OCI-M1 (cell line): ENCODE results near the gene PDE4A.
A peak's percentile ranks its signal among the peaks of the same experiment; 100 is the strongest.
"Not testable (repeated sequence)": the region's sequence is repeated elsewhere in the genome, so short reads cannot be mapped to it uniquely, and the experiment has no call there.

Experiments
- DNase-seq: peaks from one replicate; lab custom pipeline; 2025; lab: John Stamatoyannopoulos, UW

The PDE4A gene

DNA sequence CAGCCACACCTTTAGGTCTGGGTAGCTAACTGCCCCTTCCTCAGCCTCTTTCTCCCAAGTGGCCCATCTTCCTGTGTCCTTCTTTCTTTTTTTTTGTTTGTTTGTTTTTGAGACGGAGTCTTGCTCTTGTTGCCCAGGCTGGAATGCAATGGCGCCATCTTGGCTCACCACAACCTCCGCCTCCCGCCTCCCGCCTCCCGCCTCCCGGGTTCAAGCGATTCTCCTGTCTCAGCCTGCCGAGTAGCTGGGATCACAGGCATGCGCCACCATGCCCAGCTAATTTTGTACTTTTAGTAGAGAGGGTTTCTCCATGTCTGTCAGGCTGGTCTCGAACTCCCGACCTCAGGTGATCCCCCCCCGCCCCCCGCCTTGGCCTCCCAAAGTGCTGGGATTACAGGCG is 41.7 kb downstream of the PDE4A start:
- DNase-seq = not testable (repeated sequence)

DNA sequence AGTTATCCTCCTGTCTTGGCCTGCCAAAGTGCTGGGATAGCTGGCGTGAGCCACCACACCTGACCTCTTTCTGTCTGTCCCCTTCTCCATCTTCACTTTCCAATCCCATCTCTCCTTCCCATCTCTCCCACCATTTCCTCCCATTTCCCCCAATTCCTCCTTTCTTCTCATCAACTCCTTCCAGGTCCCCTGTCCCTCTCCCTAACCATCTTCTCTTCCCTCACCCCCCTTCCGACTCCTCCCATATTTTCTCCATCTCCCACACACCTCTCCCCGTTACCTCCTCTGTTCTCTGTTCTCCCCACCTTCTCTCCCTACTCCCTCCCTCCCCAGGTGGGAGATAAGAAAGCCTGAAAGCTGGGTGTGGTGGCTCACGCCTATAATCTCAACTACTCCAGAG is 42.2 kb downstream of the PDE4A start:
- no peak for DNase-seq

DNA sequence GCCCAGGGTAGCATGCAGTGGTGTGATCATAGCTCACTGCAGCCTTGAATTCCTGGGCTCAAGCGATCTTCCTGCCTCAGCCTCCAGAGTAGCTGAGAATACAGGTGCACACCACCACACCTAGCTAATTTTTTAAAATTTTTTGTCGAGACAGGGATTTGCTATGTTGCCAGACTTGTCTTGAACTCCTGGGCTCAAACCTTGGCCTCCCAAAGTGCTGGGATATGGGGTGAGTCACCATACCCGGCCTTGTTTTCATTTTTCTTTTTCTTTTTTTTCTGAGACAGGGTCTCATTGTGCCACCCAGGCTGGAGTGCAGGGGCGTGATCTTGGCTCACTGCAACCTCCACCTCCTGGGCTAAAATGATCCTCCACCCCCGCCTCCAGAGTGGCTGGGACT is 44.1 kb downstream of the PDE4A start:
- DNase-seq = no peak

DNA sequence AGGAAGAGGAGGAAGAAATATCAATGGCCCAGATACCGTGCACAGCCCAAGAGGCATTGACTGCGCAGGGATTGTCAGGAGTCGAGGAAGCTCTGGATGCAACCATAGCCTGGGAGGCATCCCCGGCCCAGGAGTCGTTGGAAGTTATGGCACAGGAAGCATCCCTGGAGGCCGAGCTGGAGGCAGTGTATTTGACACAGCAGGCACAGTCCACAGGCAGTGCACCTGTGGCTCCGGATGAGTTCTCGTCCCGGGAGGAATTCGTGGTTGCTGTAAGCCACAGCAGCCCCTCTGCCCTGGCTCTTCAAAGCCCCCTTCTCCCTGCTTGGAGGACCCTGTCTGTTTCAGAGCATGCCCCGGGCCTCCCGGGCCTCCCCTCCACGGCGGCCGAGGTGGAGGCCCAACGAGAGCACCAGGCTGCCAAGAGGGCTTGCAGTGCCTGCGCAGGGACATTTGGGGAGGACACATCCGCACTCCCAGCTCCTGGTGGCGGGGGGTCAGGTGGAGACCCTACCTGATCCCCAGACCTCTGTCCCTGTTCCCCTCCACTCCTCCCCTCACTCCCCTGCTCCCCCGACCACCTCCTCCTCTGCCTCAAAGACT is 46.9 kb downstream of the PDE4A start:
- DNase-seq = no peak

DNA sequence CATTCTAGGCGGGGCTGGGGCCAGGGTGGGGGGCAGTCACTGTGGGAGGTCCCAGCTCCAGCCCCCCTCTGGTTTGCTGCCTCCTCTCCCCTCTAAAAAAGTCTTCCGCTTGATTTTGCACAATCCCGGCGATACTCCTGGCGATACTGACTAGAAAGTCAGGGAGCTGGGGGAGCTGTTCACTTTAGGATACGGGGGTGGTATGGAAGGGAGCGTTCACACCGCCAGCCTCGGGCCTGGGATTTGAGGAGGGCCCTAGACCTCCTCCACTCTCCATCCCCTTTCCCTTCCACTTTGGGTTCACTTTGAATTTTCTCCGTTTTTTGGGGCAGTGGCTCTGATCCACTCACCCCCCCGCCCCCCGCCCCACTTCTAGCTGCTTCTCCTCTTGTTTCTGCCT is 47.8 kb downstream of the PDE4A start:
- DNase-seq = no peak

DNA sequence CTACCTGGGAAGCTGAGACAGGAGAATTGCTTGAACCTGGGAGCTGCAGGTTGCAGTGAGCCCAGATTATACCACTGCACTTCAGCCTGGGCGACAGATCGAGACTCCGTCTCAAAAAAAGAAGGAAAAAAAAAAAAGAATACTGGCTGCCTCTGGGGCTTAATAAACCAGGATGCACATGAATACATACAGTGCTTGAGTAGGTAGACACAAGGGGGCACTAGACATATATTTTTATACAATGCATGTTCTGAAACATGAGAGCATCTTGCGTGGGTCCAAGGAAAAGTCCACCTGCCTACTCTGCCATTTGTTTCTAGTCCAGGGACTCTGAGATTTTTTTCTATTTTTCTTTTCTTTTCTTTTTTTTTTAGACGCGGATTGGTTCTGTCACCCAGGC is 51.6 kb downstream of the PDE4A start:
- peak; percentile 88 for DNase-seq

DNA sequence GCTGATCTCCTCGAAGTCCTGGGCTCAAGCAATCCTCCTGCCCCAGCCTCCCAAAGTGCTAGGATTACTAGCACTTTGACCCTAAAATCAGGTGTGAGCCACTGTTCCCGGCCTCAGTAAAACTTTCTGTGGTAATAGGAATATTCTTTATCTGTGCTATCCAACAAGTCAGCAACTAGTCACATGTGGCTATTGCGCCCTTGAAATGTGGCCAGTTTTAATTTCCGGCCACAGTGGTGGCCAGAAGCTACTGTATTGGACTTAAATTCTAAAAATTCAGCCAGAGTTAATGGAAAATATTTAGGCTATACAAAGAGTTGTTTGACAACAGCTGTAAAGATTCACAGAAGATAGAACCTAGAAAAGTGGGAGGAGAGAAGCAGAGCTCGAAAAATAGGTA is 52.9 kb downstream of the PDE4A start:
- DNase-seq = peak; percentile 61

DNA sequence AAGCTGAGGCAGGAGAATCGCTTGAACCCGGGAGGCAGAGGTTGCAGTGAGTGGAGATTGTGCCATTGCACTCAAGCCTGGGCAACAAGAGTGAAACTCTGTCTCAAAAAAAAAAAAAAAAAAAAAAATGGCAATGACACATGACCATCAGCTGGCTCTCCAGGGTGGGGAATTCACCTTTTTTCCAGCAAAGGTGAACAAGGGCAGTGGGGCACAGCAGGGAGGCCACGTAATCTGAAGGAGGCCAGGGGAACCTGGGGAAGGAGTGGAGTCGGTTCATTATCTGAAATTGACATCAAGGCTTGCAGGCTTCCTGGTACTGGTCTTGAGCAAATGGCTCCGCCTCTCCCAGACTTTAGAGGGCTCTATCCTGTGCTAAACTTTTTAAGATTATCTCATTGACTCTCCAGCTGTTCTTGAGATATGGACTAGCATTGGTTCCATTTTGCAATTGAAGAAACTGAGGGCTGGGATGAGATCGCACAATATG is 54.7 kb downstream of the PDE4A start:
- DNase-seq = peak; percentile 90

DNA sequence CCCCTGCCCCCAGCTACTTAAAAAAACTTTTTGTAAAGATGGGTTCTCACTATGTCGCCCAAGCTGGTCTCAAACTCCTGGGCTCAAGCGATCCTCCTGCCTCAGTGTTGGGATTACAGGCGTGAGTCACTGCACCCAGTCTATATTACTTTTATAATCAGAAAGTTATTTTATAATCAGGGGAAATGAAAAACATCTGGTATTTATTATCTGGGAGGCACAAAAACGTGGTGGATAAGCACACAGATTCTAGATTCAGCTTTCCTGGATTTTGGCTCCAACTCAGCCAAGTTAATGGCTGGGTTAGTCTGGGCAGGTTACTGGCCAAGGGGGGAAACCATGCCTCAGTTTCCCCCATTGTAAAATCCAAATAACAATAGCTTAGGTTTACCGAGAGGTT is 58.1 kb downstream of the PDE4A start:
- no peak for DNase-seq

DNA sequence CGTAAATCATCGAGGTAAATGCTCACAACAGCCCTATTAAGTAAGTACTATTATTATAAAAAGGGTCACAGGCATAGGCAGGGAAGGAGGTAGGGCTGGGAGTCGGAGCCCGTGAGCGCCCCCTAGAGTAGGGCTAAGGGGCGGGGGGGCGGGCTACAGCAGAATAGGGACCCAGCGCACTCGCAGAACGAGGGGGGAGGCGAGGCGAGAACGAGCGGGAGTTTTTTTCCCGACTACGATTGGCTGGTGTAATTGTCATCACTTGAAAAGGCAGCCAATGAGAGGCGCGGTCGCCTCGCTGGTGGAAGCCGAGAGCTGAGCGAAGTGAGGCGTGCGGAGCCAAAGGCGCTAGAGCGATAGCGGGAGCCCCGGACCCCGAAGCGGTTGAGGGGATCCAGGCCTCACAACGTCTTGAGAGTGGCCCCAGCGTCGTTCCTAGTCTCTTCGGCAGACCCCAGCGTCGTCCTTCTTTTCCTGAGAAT is 58.6 kb downstream of the PDE4A start:
- DNase-seq = peak; percentile 84

DNA sequence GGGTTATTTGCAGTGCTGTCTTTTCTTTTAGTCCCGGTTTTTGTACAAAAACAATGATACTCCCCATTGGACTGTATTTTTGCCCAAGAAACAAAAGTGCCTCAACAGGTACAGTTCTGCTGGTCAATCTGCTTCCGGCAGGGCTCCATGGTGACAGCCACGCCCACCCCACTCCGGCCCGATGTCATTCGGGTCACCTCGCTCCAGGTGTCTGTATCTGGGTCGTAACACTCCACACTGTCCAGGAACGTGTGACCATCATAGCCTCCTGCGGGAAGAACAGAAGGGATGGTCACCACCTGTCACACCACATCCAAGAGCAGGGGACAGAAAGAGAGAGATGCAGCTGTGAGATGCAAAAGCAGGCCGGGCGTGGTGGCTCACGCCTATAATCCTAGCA is 66.2 kb downstream of the PDE4A start:
- no peak for DNase-seq

DNA sequence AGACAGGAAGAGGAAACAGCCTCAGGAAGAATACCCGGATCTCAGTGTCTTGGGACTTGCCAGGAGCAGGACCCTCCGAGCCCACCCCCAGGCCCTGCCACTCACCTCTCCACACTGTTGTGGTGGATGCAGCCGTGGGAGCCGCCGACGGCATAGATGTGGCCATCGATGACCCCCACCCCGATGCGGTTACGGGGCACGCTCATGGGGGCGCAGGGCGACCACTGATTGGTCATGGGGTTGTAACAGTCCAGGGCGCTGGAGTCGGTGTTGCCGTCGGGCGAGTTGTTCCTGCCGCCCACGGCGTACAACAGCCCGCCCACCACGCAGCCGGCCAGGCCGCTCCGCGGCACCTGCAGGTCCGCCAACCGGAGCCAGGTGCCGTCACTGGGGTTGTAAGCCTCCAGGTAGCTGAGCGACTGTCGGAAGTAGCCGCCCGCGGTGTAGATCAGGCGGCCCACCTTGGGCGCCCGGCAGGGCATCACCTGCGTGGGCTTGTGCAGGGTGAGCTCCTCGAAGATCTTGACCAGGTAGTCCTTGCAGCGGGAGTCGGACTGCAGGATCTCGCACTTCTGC is 71.2 kb downstream of the PDE4A start:
- DNase-seq = no peak

DNA sequence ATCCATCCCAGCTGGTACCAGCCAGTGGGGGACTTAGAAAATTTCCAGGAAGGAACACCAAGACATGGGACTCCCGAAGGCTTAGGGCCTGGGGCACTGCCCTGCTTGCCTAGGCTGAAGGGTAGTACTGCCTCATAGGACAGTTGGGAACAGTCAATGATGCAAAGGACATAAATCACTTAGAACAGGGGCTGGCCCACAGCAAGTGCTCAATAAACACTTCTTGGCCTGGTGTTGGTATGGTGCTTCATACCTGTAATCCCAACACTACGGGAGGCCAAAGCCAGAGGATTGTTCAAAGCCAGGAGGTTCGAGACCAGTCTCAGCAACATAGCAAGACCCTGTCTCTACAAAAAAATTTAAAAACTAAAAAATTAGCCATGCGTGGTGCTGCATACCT is 77.0 kb downstream of the PDE4A start:
- DNase-seq = no peak

DNA sequence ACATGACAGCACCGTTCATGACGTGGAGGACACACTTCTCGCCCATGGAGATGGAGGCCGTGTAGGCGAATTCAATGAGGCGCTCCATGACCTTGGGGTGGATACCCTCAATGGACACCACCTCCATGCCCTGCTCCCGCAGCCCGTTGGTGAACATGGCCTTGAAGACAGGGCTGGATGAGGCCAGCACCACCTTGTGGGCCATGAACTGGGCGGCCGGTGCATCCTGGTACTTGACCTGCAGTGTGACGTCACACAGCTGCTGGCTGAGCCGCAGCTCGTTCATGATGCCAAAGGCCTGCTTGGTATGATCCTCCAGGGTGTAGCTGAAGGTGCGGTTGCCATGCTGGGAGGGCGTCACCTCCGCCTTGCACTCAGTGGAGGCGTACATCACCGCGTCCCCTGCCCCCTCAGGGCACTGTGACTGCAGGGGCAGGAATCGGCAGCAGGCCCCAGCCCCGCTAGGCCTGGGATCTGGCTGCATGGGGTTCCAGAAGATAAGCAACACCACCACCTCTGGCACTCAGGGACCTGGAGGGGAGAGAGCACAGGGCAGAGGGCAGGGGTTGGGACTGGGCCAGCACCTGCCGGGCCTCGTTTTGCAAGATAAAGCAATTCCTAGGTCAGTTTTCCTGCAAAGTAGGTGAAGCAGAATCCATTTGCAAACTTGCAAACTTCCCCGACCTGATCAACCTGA is 79.4 kb downstream of the PDE4A start:
- DNase-seq = no peak

DNA sequence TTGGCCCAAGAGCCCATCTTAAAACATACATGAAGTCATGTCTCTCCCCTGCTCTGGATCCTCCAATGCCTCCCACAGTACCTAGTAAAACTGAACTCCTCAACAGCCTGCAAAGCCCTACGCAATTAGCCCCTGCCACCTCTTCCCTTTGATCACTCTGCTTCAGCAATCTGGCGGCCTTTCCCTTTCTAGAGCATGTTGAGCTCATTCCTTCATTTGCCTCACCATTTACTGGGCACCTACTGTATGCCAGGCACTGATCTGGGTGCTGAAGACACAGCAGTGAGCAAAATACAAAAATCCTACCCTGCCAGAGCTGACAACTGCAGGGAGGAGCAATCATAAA is 79.9 kb downstream of the PDE4A start:
- no peak for DNase-seq

DNA sequence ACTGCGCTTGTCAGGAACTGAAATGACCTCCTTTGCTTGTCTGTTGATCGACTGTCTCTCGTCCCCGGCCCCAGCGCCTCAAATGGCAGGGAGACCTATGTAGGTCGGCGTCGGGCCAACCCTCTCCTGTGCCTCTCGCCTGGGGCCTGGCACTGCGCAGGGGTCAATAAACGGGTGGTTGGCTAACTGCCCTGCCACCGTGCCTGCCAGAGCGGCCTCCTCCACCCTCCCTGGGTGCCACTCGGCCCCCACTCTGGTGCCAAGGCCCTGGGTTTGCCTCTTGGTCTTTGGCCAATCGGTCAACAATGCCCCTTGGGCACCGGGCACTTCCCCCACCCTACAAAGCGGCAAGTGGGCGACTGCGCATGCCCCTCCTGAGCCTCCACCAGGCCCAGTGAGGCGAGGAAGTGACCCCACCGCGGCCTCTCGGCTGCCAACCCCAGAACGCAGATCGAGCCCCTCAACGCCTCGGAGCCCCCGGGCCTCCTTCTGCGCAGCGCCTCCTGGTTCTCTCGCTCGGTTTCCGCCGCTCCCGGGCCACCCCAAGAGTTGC is 81.7 kb downstream of the PDE4A start:
- peak; percentile 85 for DNase-seq

DNA sequence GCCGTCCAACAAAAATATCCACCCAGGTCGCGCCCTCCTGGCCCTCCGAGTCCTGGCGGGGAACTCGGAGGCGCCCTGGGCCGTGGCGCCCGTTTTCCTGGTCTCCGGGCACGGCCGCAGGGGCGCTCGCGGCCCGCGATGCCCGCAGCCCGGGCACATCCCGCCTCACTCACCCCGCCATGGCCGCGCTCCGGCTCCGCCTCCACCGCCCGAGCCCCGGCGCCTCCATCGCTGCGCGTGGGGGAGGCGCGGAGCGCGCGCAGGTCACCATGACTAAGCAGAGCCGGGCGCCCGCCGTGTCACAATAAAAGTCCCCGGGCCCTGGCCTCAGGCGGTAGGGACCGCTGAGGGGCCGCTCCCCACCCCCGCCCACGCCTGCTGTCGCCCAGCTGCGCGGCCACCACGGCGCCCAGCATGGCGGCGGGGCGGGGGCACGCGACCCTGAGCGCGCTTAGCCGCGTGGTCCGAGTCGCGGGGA is 82.2 kb downstream of the PDE4A start:
- DNase-seq = peak; percentile 100

DNA sequence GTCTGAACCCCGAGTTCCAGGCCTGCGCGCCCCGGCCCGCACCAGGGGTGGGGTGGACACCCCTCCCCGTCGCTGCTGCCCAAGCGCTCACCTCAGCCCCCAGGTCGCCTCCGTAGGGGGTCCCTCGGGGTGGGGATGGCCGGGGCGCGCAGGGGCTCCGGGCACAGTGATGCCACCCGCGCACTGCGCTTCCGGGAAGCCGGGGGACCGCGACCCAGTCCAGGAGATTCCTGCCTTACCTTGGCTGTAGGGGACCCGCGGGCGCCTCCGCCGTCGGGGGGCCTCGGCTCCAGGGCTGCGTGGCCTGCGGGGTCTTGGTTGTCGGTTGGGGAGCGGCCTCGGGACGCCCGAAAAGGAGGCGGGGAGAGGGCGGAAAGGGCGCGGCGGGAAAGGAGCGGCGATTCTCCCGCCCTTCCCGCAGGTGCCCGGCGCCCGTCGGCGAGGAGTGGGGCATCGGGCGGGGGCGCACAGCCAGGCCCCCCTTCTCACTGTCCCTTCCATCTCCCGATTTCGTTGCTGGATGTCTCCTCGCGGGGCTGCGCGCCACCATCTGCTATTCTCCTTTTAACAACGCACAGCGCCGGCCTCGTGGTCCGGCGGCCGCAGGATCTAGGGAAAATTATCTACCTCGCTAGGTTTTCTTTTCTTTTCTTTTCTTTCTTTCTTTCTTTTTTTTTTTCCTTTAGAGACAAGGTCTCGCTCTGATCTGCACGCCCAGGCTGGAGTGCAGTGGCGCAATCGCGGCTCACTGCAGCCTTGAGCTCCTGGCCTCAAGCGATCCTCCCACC is 82.9 kb downstream of the PDE4A start, which contains the start of gene KEAP1:
KEAP1 (minus strand) TSS at position 355 of the 788 bp plus-strand sequence. CDS start 3,323 bp downstream, outside the sequence.
- peak; percentile 92 for DNase-seq

DNA sequence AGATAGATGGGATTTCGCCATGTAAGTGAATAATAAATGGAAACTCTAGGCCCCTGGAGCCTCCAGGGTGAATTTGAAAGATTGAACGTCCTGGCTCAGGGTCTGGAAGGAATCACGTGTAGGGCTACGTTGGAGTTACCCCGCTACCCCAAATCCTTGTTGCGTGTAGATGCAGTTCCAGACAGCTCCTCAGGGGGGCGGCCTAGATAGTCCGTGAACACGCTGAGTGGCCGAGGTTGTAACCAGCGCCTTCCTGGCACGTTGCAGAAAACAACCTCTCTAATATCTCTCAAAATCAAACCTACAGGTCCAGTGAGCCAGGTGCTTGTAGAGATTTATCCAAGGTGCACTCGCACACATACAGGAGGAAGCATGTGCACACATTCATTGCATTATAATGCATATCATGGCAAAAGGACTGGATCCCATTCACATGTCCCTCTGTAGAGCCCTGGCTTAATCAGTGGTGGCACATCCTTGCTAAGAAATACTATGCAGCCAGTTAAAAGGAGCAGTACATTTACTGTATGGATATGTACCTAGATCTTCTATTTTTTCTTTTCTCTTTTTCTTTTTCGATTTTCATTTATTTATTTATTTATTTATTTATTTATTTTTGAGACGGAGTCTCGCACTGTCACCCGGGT is 85.4 kb downstream of the PDE4A start:
- DNase-seq = peak; percentile 97

DNA sequence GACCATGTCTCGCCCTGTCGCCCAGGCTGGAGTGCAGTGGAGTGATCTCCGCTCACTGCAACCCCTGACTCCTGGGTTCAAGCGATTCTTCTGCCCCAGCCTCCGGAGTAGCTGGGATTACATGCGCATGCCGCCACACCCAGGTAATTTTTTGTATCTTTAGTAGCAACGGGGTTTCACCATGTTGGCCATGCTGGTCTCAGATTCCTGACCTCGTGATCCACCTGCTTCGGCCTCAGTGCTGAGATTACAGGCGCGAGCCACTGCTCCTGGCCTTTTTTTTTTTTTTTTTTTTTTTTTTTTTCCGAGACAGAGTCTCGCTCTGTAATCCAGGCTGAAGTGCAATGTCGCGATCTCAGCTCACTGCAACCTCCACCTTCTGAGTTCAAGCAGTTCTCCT is 87.7 kb downstream of the PDE4A start:
- DNase-seq = no peak

DNA sequence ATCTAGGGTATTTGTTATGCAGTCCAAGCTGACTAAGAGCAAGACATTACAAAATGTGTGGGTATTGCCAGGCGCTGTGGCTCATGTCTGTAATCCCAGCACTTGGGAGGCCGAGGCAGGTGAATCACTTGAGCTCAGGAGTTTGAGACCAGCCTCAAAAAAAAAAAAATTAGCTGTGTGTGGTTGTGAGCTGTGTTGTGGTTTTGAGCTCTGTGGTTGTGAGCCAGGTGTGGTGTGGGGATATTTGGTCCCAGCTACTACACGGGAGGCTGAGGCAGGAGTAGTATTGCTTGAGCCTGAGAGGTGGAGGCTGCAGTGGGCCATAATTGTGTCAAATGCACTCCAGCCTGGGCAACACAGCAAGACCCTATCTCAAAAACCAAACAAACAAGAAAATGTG is 88.4 kb downstream of the PDE4A start:
- DNase-seq = no peak
